ENCODE data around the gene WDR86.

WDR86 gene

GRCh38 chr7:151386301-151387160 is 23.3 kb downstream of the WDR86 start:
- H3K4me3 ChIP-seq (ENCODE audit: low read depth, low read length): no peak overlapping the region
- H3K27me3 ChIP-seq: no peaks in the 10 kb centered on the region

DNA sequence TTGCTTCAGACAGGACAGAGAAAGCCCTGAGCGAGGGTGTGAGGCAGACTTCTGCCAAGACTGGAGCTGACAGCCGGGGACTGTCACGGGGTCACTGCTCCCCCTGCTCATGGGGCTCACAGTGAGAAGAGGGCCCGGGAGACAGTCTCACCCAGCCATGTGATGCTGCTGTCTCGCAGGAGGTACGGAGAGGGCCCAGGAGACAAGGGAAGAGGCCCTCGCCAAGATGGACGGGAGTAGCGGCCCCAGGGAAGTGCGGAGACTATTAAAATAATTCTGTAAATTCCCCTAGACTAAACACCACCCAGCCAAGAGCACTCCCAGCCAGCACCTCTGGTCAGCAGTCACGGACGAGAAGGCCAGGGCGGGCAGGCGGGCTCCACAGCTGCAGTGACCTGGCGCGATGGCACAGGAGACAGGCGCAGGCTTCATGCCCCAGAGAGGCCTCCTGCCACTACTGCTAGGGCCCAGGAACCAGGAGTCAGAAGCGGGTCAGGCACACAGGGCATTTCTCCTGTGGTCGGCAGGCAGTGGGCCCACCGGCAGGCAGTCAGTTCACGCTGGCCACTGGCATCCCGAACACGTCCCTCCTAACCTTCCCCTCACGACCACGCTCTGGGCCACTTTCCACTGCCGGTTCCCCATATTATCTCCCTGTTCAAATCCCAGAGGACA is 24.1 kb downstream of the WDR86 start:
- no peak for TF ChIP-seq CTCF (IDR thresholded peaks at IDR 0.05; ENCODE audit: low read depth, low read length)
- no peak for DNase-seq
- no peaks in the 10 kb centered on the region for H3K27me3 ChIP-seq

More at GRCh38 chr7:151386301-151387160, 23.3 kb downstream of the WDR86 start:
- H3K36me3 ChIP-seq: no peaks in the 10 kb centered on the region
- no peaks in the 10 kb centered on the region for H3K9me3 ChIP-seq
- no peaks in the 10 kb centered on the region for H3K4me1 ChIP-seq
- no peak for DNase-seq
- TF ChIP-seq CTCF (IDR thresholded peaks at IDR 0.05; ENCODE audit: low read depth, low read length): no peak

DNA sequence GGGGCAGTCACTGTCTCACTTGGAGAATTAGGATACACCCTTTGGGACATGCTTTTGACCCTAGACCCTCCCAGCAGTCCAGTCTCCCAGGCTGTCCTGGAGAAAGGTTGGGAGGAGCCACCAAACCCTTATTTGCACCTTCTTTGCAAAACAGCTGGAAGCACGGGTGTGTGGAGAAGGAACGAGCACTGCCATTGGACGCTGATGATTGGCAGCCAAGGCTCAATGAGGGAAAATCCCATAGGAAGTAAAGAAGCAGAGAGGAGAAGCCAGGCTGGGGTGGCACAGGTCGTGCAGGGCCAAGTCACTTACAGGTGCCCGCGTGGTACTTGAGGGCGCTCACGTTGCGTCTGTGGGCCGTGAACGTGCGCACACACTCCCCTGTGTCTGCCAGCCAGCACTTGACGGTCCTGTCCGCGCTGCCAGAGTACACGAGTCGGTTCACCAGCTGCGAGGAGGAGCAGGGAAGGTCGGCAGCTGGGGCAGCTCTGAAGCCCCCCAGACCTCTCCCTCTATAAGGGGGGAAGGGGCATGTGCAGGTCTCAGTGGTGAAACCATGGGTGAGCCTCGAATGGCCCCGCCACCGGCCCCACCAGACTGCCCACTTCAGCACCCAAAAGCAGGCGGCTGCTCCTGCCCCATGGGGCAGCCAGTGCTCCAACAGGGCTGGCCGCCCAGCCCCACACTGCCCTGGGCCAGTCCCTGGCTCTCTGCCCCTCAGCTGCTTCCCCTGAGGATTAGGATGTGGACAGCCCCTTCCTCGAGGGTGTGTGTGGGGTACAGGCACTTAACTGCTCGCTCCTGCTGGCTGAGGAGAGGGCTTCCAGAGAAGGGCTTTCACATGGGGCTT is 24.8 kb downstream of the WDR86 start:
- H3K9me3 ChIP-seq: no peaks in the 10 kb centered on the region
- H3K27me3 ChIP-seq: no peaks in the 10 kb centered on the region
- no peak for TF ChIP-seq CTCF (IDR thresholded peaks at IDR 0.05; ENCODE audit: low read depth, low read length)
- H3K36me3 ChIP-seq: no peaks in the 10 kb centered on the region
- H3K4me3 ChIP-seq (ENCODE audit: low read depth, low read length): no peak overlapping the region
- DNase-seq: no peak
- H3K4me1 ChIP-seq: no peaks in the 10 kb centered on the region

More for the DNA sequence above, 24.1 kb downstream of the WDR86 start:
- Histone ChIP-seq H3K4me3 (ENCODE audit: low read depth, low read length) (no peak overlapping the region), H3K36me3 (no peaks in the 10 kb centered on the region), H3K4me1 (no peaks in the 10 kb centered on the region), H3K9me3 (no peaks in the 10 kb centered on the region)

GRCh38 chr7:151384352-151384697 is 25.5 kb downstream of the WDR86 start:
- Histone ChIP-seq H3K27me3 (no peaks in the 10 kb centered on the region), H3K4me1 (no peaks in the 10 kb centered on the region), H3K9me3 (no peaks in the 10 kb centered on the region), H3K4me3 (ENCODE audit: low read depth, low read length) (no peak overlapping the region), H3K36me3 (no peaks in the 10 kb centered on the region)
- no peak for DNase-seq
- no peak for TF ChIP-seq CTCF (IDR thresholded peaks at IDR 0.05; ENCODE audit: low read depth, low read length)

DNA sequence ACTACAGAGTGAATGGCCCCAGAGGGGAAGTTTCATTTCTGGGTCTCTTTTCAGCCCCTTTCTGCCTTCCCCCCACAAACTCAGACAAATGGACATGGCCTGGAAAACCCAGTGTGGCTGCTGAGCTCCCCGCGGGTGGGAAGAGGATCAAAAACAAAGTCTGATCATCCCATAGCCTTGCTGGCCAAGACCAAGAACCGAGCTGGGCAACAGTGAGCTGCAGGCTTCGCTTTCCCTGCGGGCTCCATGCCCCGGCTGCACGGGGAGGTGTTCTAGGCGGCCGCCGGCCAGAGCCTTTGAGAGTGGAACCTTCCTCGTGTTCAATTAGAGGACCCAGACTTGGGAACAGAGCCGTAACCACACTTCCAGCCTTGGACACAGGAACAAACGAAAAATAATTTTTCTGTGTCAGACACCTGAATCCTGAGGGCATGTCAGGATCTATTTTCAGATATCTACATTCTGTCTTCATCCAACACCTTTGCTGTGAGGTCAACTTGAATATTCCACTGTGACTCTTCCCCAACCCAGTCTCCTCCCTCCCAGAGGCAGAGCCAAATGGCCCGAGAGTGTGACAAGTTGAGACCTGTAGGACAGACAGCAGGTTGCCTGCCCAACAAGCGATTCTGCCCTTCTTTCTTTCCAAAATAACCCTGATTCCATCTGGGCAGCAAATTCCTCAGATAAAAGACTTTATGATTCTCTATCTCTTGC is 26.0 kb downstream of the WDR86 start:
- Histone ChIP-seq H3K27me3 (no peaks in the 10 kb centered on the region), H3K9me3 (no peaks in the 10 kb centered on the region), H3K4me3 (ENCODE audit: low read depth, low read length) (no peak overlapping the region), H3K36me3 (no peaks in the 10 kb centered on the region), H3K4me1 (no peaks in the 10 kb centered on the region)
- TF ChIP-seq CTCF (IDR thresholded peaks at IDR 0.05; ENCODE audit: low read depth, low read length): no peak
- no peak for DNase-seq

Data from BE2C (cell line).